CD4-positive, alpha-beta T cell treated with Interleukin-6 at 100 ng/mL for 8 hours (primary cell): ENCODE data around the gene OR2V1.
"Not testable (repeated sequence)": the region's sequence is repeated elsewhere in the genome, so short reads cannot be mapped to it uniquely, and the experiment has no call there.

Experiments used
- DNase-seq: peaks from one replicate; pipeline ENCODE4 v3.0.0-alpha.2; 2020; ENCODE audit warnings: mixed read lengths, low spot score

OR2V1 gene

GRCh38 chr5:181101930-181102674 lies 28.9 kb downstream of the OR2V1 start:
- DNase-seq: not testable (repeated sequence)

- not testable (repeated sequence) for DNase-seq
Measured at GRCh38 chr5:181101030-181101641, 29.8 kb downstream of the OR2V1 start.

GRCh38 chr5:181100121-181100875 lies 30.7 kb downstream of the OR2V1 start:
- no peak for DNase-seq

- DNase-seq: no peak
Measured at GRCh38 chr5:181099602-181100086, 31.3 kb downstream of the OR2V1 start.

GRCh38 chr5:181098762-181099601 lies 32.0 kb downstream of the OR2V1 start:
- DNase-seq: no peak

GRCh38 chr5:181097759-181098491 lies 33.0 kb downstream of the OR2V1 start:
- not testable (repeated sequence) for DNase-seq

- DNase-seq: not testable (repeated sequence)
Measured at GRCh38 chr5:181097383-181097753, 33.6 kb downstream of the OR2V1 start.

- DNase-seq: not testable (repeated sequence)
Measured at GRCh38 chr5:181096721-181097382, 34.1 kb downstream of the OR2V1 start.

- not testable (repeated sequence) for DNase-seq
Measured at GRCh38 chr5:181095162-181095561, 35.8 kb downstream of the OR2V1 start.

GRCh38 chr5:181092428-181092827 lies 38.5 kb downstream of the OR2V1 start:
- DNase-seq: no peak

- DNase-seq: no peak
Measured at GRCh38 chr5:181088289-181088688, 42.7 kb downstream of the OR2V1 start.

GRCh38 chr5:181087309-181087708 lies 43.7 kb downstream of the OR2V1 start:
- DNase-seq: no peak

- DNase-seq: no peak
Measured at GRCh38 chr5:181086884-181087205, 44.1 kb downstream of the OR2V1 start.

- no peak for DNase-seq
Measured at GRCh38 chr5:181086026-181086883, 44.7 kb downstream of the OR2V1 start.

- no peak for DNase-seq
Measured at GRCh38 chr5:181084621-181085195, 46.3 kb downstream of the OR2V1 start.

GRCh38 chr5:181081989-181082388 lies 49.0 kb downstream of the OR2V1 start:
- DNase-seq: no peak

GRCh38 chr5:181076920-181077319 lies 54.0 kb downstream of the OR2V1 start:
- no peak for DNase-seq
